ENCODE measurements around the gene AGT.

- no peak for TF ChIP-seq CTCF (IDR thresholded peaks at IDR 0.05)
- no peak for TF ChIP-seq POLR2AphosphoS5 (IDR thresholded peaks at IDR 0.05)
These were observed 33.3 kb upstream of the AGT start, which contains the start of gene CAPN9 for GRCh38 chr1:230747127-230747730.
